ENCODE results near the gene TBC1D22A.
A peak's percentile ranks its signal among the peaks of the same experiment; 100 is the strongest.

Gene TBC1D22A

DNA sequence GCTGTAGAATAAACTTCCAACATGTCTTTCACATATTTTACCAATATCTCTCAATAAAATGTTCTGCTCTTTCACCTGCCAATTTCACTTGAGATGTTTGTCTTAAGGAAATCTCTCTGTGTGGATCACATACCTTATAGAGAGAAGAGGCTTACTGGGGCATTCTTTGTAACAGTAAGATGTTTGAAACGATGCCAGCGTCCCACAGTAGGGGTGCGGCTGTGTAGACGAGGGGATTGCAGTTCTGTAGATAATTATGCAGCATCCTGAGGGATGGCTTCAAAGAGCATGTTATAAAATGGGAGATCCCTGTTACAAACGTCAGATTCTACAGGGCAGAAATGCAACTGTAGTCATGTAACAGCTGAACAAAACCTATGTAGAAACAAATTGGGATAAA is 200.0 kb downstream of the TBC1D22A start:
- no peak for DNase-seq

DNA sequence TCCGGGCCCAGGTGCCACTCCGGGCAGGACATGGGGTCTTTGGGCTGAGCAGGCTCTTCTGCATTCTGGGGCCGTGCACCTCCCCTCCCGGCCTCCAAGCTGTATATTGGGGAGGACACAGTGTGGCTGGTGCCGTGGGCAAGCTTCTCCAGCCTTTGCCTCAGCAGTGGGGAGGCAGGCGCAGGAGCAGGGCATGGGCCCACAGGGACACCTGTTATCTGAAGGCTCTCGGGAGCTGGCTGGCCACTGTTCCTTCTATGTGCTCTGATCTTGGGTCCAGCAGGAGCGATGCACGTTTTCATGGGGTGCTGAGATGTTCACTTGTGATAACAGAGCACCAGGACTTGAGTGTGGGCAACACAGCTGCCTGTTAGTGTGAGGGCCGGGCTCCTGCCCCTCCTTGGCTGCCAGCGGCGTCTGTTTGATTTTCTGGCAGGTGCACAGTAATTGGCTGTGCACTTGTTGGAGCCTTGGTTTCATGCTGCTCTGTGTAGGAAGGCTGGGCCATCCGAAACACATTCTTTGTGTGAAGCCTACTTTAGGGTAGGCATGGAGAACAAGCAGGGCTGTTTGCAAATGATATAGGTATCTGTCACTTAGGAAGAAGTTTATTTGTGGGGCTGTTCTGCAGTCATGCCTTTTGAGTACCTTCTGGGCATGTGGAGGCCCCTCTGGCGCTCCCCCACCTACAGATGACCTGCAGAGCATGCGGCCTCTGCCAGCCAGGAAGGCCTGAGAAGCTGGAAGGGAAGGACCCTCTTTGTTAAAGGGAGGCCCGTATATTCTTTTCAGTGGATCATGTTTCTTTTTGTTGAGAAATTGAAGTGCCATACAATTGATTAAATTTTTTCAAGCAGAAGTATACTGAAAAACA is 201.5 kb downstream of the TBC1D22A start:
- DNase-seq: no peak

DNA sequence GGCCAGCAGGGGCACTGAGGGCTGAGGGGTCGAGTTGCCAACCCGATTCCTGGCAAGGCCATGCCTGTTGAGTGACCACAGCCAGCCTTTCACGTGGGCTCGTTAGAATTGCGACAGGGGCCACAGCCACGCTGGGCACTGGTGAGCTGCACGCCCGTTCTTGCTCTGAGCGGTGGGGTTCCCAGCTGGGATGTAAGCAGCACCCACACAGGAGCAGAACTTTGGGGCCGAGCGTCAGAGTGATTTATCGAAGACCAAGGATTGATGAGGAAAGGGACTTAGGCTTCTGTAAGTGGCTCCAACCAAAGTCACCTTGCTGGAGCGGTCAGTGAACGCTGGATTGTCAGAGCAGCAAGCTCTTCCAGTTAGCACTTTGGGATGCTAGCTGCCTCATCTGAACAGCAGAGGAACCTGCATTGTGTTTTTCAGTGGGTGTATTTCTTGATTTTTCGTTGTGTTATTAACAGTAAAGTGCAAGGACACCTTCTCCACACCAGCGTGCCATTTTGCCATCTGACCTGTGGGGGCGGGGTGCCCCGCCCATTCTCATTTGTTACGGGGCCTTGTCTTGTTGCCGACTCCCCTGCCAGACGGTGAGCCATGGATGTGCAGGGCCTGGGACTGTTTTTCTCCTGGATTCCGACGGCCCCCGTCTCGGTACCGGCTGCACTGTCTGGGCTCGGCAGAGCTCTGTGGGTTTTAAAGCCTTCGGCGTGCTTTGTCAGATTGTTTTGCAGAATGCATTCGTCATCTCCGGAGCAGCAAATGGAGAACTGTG is 202.5 kb downstream of the TBC1D22A start:
- DNase-seq: no peak

DNA sequence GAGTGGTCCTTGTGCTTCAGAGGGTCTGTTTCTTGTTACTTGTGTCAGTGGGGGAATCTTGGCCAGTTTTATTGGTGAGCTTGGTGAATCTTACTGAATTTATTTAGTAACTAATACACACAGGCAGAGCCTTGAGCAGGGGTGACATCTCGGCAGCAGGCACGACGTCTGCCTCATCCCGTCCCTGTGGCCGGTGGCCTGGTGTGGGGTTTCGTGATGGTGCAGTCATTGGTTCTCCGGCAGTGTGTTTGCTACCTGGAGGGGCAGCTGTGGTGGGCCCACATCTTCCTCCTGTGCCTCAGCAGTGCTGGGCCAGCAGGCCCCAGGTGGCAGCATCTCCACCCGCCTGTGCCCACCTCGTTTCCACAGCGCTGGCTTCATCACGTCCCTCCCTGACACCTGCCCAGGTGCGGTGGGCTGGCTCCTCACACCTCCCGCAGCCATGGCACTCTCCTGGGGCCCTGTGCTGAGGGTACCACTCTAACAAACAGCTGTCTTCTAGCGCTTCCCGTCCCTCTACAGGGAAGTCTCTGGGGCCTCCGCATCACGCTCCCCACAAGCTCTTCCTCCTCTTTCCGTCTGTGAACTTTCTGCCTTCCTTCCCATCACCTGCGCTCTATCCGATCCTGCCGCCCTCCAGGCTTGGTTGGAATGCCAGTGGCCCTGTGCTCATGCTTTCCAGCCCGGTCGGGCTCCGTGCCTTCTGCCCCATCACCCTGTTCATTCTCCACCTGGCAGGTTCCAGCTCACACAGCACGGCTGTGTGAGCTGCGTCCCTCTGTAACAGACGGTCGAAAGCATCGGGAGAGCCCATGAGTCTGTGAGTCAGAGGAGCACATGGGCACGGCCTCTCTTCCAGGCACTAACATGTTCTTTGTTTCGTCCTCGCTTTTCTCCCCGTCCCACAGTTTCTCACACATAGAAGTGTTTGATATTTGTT is 203.4 kb downstream of the TBC1D22A start:
- no peak for DNase-seq

DNA sequence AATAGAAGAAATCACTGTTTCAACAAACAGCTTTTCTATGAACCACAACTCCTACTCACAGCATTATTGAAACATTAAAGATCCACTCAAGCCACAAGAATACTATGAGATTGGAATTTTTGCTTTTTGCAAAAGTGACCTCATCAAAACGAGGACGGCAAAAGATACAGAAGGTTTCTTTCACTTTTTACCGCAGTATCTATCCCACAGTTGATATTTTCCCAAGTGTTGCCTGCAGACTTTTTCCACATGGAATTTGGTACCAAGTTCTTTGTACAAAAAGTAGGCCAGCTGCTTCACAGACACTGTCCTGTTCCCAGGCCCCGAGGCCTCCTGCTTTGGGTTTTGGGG is 204.0 kb downstream of the TBC1D22A start:
- no peak for DNase-seq

DNA sequence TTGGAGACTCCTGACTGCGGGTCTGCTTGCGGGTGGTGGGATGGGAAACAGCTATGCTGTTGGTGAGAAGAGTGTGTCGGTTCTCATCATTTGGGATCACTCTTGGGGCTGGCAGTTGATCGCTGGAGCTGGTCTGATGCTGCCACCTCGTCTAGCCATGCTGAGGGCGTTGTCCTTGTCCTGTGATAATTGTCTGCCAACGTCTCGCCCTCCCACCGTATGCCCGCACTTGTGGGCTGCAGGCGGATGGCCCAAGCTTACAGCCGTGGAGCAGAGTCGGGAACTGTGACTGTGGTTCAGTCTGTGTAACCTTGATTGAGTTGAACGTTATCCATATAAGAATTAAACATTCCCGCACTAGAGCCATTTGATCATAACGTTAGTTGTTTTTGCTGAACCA is 204.4 kb downstream of the TBC1D22A start:
- DNase-seq: no peak

DNA sequence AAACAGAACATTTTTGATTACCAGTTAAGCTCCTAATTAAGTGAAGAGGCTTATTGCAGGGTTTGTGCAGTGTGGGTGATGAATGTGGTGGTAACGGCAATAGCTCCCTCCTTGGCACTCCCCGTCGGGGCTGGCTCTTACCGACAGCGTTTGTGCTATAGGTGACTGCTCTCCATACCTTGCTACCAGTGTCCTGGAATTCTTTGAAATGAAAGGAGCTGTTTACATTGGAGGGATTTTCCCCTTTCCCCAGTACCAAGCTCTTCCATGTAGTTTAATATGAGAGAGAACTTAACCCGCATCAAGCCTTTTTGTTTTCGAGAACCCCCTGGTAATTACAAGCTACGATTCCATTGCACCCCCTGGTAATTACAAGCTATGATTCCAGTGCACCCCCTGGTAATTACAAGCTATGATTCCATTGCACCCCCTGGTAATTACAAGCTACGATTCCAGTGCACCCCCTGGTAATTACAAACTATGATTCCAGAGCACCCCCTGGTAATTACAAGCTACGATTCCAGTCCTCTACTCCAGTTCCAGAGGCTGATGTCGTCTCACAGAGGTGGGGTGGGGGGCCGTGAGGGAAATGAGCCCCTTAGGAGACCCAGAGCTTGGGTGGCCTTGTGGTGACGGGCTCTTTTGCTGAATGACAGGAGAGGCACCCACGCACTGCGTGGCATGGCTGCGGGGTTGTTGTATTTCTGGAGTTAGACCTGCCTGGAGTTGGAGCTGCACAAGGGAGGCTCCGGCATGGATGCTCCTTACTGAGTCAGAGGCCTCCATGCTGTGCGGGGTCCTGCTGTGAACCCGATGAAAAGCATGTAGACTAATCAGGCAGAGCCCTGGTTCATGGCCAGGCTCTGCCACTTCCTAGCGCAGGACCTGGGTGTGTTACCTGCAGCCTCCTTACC is 205.3 kb downstream of the TBC1D22A start:
- DNase-seq: no peak

DNA sequence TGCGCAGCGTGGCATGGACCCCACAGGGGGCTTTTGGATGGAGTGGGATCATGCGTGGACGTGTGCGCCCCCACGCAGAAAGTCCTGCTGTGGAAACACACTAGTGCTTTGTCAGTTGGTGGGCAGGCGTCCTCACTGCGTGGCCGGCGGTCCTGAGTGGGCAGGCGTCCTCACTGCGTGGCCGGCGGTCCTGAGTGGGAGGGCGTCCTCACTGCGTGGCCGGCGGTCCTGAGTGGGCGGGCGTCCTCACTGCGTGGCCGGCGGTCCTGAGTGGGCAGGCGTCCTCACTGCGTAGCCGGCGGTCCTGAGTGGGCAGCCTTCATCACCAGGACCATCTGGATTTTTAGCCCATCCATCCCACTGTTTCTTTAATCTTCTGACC is 205.9 kb downstream of the TBC1D22A start:
- DNase-seq: no peak

DNA sequence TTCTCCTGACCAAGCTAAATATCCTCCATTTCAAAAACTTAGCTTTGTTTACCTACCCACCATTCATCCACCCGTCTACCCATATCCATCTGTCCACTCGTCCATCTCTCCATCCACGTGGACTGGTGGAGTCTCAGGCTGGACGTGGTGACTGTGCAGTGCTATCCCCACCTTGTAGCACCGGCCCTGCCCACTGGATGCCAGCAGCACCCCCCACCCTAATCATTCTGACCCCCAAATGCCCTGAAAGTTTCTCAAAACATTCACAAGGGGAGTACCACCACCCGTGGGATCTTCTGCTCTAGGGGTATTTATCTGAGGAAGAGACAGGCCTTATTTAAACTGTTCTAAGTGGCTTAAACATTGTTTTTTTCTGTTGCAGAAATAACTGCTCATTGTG is 206.4 kb downstream of the TBC1D22A start:
- DNase-seq: no peak

DNA sequence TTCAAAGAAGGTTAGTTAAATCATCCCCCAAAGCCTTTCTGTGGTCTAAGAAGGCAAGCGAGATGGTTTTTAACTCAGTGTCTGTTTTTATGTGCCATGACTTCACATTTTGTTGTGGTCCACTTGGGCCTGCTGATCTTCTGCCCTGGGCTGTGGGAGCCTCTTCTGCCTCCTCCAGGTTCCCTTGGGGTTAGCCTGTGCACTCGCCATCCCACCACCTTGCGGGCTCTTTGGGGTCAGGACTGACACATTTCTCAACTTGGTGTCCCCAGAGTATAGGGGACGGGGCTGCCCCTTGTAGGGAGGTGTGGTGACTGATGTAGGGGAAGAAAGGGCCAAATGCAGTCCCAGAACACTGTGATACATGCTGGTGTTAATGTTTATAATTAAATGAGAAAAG is 207.0 kb downstream of the TBC1D22A start:
- peak in 2 of 5 experiments; percentile 13 to 61 for DNase-seq

DNA sequence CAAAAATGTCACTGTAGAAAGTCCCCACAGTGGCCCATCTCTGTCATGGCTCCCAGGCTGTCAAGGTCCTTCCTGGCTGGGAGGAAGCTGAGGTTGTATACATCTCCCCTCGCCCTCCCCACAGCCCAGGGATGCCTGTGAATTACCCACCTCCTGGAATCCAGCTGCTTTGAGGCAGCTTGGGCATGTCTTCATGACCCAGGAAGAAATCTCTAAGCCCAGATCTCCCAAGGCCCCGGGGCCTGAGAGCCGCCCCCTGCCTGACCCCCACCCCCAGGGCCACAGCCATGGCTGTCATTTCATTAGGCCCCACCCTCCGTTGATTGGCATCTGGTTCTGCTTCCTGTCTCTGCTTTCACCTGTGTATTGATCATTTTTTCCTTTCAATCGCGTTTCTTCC is 207.5 kb downstream of the TBC1D22A start:
- DNase-seq: peak in 1 of 5 experiments; percentile 17

DNA sequence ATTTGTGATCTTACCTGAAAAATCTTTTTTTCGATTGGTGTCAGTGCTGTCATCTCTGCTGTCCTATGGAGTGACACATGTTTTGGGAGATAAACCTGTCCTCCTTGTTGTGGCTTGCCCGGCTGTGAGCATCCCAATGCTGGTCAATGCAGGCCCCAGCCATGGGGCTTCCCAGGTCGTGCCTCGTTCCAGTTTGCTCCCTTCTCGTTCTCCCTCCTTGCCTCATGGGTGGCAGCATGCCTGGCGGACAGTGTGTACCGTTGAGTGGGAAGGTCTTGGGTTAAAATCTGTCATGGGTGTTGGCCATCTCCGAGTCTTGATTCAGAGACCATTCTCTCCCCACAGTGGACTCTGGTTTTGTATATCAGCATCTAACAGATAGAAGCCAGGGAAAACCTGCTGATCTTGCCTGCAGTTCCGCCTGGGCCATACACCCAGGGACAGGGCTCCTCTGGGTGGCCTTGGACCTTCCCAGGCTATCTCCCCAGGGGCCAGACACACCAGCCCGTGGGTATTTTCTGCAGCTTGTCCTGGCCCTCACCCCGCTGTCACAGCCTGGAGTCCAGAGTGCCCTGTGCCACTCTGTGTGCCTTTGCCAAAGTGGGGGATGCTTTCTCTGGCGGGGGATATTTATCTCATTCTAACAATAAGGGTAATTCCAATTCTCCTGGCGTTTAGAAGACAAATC is 208.1 kb downstream of the TBC1D22A start:
- no peak for DNase-seq

DNA sequence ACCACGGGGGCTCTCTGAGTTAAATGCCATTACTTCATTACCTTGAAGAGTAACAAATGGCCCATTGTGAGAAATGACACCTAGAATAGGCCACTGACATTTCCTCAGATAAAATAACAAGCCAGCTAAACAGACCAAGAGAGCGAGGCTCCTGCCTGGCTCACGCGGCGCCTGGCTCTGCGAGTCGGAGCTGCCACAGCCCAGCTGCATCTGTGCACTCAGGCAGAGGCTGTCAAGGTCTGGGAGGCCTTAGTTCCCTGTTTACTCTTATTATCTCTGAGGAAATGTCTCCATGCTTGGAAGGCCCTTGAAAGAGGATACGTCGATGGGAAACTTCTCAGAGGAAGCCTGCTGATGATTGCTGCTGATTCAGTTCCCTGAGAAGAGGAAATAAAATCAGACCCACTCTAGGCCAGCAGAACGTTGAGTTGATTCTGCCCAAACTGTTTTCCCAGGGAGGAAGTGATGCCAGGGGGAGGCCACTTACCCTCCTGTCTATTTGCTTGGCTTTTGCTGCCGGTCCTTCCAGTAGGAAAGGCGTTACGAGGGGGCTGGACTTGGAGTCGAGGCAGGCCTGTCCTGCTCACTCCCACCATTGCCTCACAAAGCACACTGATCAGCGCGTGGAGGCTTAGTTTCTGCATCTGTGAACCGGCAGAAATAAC is 208.8 kb downstream of the TBC1D22A start:
- DNase-seq: no peak

DNA sequence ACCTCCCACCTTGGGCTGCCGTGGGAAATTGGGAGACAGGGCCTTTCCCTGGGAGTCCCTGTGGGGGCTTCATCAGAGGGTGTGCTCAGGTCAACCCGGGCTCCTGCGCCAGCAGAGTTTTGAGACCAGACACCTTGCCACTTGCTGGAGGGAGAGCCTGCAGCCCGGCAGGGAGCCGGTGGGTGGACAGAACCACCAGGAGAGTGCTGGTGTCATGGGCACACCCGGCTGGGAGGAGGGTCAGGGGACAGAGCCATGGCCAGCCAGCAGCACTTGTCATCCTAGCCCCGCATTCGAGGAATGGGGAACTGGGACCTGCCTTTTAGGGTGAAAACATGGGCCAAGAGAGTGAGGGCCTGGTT is 209.3 kb downstream of the TBC1D22A start:
- DNase-seq: no peak

DNA sequence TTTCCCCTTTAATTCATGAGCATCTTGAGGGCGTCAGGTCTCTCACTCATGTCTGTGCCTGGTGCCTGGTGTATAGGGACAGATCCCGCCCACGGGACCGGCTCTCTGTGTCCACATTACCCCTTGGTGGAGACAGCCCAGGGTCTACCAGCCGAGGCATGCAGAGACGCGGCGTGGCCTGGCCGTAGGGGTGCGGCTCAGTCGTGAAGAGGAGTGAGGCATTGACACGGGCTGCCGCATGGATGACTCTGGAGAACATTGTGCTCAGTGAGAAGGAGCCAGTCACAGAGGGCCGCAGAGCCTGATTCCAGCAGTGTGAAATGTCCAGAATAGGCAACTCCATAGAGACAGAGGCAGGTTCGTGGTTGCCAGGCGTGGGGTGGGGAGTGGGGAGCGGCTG is 209.8 kb downstream of the TBC1D22A start:
- no peak for DNase-seq

DNA sequence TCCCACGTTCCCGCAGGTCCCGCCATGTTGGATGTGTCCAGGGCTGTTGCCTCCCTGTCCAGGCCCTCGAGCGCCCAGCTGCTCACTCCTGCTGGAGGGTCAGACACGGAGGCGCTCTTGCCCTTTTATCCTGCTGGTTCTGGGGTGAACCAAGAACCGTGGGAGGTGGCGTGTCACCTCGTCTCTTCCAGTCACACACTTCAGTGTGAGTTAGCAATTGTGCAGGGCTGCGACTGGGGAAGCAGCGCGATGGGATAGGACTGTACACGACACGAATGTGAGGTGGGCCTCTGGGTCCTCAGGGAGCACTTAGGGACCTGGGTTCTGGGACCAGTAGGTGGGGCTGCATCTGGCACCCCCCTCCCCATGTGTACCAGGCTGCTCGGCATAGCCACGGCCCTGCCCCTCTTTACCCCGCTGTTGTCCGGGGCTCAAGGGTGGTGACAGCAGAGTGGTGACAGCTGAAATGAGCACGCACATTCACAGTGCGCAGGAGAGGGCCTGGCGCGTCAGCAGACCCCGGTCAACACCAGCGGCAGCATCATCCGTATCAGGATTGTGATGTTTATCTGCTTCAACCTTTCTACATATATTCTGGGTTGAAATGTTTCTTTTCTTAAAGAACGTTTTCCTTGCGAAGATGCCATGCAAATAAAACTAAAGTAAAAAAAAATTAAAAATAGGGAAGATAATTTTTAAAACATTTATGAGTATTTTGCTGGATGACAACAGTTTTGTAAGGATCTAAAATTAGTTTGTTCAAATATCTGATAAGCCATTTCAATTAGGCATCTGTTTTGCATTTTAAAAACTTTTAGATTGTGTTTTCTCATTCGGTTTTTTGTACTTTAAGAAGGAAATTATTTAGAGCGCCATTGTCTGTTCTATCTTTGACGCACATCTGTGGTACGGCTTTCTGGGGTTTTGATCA is 210.7 kb downstream of the TBC1D22A start:
- no peak for DNase-seq

DNA sequence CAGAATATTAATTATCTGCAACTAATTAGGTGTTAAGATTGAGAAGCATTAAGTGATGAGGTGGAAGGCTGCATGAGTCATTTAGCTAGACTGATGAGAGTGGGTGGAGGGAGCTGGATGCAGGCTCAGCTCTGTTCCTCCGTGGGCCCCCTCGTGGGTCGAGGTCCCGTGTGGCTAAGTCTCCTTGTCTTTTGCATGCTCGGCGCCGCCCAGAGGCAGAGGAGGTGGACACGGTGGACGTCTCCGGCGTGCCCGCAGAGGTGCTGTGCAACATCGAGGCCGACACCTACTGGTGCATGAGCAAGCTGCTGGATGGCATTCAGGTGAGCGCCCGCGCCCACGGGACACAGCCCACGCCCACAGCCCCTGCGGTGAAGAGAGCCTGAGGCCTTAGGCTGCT is 211.6 kb downstream of the TBC1D22A start:
- DNase-seq: no peak

DNA sequence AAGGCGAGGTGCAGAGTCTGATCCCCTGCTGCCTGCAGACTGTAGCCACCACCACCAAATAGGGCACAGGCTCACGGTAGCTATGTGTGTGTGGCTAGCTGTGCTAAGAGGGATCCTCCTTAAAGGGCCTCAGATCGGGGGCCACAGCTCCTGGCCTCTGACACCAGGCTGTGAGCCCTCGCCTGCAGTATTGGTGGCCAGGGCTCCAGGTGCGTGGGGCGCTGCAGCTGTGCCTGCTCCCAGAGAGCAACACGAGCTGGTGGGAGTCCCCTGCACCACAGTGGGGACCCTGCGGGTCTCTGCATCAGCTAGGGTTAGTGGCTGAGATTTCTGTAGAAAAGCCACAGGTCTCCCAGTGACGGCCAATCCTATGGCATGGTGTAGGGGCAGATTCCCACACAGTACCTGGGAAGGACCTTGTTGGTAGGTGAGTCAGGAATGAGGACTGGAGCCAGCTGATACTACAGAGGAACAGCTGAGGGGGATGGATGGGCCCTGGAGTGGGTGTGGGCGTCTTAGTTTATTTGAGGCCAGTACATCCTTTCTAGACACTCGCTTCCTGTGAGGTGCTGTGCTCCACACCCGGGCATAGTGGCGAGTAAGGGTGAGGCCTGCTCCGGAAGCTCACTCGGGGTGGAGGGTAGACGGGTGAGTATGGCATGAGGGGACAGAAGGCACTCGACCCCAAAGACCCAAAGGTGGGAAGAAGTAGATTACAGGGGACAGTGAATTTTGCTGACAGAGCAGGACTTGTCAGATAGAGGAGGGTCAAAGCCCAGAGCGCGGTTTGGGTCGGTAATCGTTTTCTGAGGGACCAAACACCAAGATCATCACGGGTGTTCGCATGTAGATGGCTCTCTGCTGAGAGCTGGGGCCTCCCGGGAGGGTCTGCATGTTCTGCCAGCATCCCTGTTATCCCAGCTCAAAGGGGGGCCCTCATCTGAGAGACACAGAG is 212.5 kb downstream of the TBC1D22A start:
- DNase-seq: no peak

Data from T-helper 2 cell (primary cell).